GM21576 (cell line): ENCODE results near the gene ZNF672.
A peak's percentile ranks its signal among the peaks of the same experiment; 100 is the strongest.

Source experiments
- ATAC-seq: cut with Tn5 transposase; IDR thresholded peaks from one replicate; pipeline ENCODE4 v1.9.1; 2021; ENCODE audit warnings: mild to moderate bottlenecking, moderate library complexity; ENCODE audit not compliant: unreplicated experiment

Gene ZNF672

DNA sequence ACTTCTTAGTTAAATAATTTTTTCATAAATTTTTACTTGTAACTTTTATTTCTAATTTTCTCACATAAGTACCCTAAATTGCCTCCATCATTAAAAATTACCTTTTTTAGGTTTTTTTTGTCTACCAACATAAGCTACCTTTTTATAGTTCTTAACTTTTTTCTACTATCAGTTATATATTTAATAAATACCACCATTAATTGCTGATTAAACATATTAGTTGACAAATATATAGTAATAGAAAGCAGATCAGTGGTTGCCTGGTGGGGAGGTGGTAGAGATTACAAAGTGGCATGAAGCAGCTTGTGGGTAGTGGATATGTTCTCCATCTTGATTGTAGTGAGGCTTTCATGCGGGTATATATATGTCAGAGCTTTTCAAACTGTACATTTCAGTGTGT is 6.2 kb upstream of the ZNF672 start:
- ATAC-seq: no peak

DNA sequence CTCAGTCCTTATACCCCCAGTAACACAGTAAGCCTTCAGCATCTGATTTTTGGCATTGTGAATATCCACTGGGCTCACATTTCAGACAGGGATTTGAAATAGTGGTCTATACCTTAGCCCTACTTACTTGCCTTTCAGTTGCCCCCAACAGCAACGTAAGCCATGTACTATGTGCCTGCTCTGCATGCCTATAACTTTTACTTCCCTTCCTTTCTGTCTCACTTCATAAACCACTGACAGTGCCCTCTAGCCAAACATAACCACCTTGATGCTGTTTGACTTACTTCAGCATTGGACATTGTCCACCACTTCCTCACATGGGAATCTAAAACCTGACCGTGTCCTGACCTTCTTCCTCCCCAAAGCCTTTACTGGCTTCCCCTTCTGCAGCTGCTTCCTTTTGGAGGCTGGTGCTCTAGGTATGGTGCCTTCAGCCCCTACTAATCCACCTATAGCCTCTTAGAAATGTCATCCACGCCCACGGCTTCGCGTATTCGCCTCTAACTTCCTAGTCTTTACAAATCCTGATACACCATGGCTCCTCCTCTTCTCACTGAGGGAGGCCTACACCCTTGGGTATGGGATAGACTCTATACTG is 3.6 kb upstream of the ZNF672 start:
- ATAC-seq: no peak

- ATAC-seq: no peak
These were observed 811 bp upstream of the ZNF672 start for GRCh38 chr1:248837045-248837780.

- ATAC-seq: peak; percentile 61
These were observed 538 bp downstream of the ZNF672 start for GRCh38 chr1:248838357-248839167.

DNA sequence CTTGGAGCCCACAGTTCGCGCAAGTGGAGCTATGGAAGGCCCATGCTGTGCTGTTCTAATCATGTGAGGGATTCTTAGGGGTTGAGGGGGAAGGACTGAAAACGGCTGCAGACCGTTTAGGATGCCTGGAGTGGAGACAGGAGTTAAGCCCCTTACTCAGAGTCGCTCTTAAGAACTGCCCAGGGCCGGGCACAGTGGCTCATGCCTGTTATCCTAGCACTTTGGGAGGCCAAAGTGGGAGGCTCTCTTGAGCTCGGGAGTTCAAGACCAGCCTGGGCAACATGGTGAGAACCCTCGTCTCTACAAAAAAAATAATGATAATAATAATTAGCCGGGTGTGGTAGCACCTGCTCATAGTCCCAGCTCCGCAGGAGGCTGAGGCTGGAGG is 1.1 kb downstream of the ZNF672 start:
- ATAC-seq: no peak

DNA sequence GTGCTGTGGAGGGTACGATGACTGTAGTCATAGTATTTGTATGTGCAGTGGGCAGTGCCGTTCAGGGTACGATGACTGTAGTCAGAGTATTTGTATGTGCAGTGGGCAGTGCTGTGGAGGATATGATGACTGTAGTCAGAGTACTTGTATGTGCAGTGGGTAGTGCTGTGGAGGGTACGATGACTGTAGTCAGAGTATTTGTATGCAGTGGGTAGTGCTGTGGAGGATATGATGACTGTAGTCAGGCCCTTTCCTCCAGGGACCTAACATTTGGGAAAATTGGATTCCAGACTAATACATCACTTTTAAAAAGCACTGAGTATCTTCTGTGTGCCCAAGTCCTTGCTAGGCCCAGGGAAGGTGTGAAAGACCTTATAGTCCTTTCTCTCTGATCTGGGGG is 2.9 kb downstream of the ZNF672 start:
- no peak for ATAC-seq

DNA sequence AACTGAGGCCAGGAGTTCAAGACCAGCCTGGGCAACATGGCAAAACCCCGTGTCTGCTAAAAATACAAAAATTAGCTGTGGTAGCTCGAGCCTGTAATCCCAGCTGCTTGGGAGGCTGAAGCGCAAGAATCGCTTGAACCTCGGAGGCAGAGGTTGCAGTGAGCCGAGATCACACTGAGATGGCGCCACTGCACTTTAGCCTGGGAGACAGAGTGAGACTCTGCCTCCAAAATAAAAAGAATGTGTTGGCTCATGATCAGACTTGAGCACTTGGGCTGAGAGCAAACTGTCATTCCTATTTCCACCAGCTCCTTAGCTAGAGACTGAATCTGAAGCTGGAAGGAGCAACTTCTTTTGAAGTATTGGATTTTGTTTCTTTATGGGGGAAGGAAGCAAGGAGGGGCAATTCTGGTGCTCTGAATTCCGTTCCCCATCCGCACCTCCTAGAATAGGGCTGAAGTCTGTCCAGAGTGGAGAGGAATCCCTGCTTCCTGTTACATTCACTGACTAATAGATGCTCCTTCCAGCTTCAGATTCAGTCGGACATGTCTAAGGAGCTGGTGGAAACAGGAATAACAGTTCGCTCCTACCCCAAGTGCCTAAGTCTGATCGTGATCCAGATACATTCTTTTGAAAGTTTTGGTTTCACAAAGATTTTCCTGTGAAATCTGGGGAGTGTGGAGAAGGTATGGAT is 3.8 kb downstream of the ZNF672 start:
- no peak for ATAC-seq

DNA sequence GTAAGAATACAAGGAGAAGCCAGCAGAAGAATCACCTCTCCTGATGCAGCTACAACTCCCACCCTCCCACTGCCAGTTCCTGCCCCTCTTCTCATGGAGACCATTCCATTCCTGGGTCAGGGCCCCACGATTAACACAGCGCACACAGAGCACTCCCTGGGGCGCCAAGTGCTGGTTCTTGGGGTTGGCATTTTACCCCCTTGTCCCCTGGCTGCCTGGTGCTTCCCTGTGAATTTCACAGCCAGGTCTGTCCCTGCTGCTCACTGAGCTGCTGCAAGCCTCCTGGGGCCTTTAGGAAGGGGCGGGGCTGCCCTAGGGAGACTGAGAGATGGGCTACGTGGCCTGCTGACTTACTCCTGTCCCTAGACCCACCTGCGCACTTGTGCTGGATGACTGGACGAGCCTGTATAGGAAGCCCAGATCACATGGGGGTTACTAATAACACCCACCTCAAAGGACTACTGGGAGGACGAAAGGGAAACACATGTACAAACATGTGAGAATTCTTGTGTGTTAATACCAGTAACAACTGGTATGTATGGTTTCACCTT is 4.8 kb downstream of the ZNF672 start:
- ATAC-seq: peak; percentile 33

DNA sequence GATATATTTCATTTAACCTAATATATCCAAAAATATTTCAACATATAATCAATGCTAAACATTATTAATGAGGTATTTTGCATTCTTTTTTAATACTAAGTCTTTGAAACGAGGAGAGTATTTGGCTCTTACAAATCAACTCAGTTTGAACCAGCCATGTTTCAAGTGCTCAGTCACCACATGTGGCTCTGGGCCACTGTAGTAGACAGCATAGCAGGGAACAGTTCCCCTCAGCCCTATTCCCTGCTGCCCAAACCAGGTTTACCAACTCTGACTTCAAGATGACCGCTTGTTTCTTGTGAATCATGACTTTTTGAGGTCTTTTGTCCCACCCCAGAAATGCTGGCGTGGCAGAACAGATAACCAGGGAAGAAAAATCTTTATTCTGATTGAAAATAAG is 5.7 kb downstream of the ZNF672 start:
- no peak for ATAC-seq

GRCh38 chr1:248844526-248844925 is 6.5 kb downstream of the ZNF672 start:
- ATAC-seq: no peak

- no peak for ATAC-seq
These were observed 9.3 kb downstream of the ZNF672 start for GRCh38 chr1:248847181-248847955.

DNA sequence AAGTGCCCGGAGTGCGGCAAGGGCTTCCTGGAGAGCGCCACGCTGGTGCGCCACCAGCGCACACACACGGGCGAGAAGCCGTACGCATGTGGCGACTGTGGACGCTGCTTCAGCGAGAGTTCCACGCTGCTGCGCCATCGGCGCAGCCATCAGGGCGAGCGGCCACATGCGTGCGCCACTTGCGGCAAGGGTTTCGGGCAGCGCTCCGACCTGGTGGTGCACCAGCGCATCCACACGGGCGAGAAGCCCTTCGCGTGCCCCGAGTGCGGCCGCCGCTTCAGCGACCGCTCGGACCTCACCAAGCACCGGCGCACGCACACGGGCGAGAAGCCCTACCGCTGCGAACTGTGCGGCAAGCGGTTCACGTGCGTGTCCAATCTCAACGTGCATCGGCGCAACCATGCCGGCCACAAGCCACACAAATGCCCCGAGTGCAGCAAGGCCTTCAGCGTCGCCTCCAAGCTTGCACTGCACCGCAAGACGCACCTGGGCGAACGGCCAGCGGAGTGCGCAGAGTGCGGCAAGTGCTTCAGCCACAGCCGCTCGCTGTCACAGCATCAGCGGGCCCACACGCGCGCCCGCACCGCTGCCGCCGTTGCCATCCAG is 10.0 kb downstream of the ZNF672 start:
- ATAC-seq: no peak

- no peak for ATAC-seq
These were observed 10.6 kb downstream of the ZNF672 start for GRCh38 chr1:248848602-248849001.

DNA sequence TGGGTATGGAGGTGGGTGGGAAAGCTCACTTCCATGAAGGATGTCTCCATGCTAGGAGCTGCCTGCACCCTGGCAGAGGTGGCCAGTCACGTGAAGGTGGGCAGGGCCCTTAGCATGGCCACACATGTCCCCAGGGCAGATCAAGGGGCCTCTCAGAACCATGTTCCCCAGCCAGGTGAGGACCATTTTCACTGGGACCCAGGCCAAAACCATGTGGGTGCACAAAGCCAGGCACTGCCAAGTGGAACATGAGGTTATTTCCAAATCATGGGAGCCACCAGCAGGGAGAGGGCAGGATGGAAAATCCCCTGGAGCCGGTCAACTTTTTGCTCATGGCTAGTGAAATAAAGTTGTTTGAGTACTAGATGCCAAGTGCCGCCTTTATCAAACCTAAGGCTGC is 11.1 kb downstream of the ZNF672 start:
- ATAC-seq: no peak

DNA sequence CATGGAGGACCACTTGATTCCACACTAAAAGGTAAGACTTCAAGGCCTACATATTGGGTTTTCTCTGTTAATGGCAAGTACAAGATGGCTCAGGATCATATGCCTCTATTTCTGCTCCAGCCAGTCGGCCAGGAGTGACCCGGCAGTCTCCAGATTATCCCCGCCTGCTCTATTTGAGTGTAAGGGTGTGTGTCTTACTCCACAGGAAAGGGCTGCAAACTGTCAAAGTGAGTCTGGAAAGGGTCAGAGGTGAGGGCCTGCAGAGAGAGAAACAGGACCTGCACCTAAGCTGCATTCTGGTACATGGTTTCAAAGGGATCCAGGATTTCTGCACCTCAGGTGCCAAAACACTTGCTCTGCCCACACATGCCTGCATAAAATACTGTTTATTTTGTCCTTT is 11.6 kb downstream of the ZNF672 start:
- ATAC-seq: no peak

- no peak for ATAC-seq
These were observed 12.1 kb downstream of the ZNF672 start for GRCh38 chr1:248850124-248850523.

GRCh38 chr1:248850536-248851251 is 12.7 kb downstream of the ZNF672 start:
- no peak for ATAC-seq

DNA sequence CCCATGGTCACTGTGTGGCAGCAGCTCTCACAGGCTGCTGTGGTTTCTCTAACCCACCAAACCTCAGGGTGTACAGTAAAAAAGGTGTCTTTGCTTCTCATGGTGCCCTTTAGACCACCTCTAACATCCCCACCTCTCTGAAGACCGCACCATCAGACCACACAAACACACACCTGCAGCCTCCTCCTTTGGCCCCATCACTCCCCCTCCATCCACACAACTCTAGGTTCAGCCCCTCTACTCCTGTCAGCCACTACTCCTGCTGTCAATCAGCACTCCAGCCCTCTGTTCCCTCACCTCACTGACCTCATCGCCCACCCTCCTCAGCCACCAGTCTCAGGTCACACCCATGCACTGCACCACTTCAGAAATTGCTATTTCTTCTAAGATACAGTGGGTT is 13.4 kb downstream of the ZNF672 start:
- no peak for ATAC-seq
